Measurements from ENCODE around the gene TRIM73. TPM values are rescaled to one million over a fixed set of nuclear protein-coding genes. Genes with fewer than 3 reads are reported as not detected.
A peak's percentile ranks its signal among the peaks of the same experiment; 100 is the strongest.
"Not testable (repeated sequence)": the region's sequence is repeated elsewhere in the genome, so short reads cannot be mapped to it uniquely, and the experiment has no call there.

The TRIM73 gene
- total RNA-seq, 1 donor from 2014 or later = 1.9 TPM

DNA sequence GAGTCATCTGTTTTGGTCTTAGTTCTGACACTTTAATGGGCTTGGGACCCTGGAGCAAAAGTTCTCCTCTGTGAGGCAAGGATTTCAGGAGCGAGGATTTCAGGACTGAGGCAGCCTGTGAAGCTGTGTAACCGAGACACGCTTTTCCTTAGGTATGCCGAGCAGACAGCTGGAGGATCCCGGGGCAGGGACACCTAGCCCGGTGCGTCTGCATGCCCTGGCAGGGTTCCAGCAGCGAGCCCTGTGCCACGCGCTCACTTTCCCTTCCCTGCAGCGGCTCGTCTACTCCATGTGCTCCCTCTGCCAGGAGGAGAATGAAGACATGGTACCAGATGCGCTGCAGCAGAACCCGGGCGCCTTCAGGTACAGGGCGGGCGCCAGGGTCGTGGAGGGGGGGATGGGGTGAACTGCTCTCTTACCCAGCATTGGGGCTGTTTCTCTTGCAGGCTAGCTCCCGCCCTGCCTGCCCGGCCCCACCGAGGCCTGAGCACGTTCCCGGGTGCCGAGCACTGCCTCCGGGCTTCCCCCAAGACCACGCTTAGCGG is 20.5 kb downstream of the TRIM73 start:
- DNase-seq = not testable (repeated sequence)

- not testable (repeated sequence) for DNase-seq
Measured at GRCh38 chr7:75416787-75417186, 21.4 kb downstream of the TRIM73 start.

- DNase-seq = not testable (repeated sequence)
Measured at GRCh38 chr7:75418292-75418858, 22.9 kb downstream of the TRIM73 start.

GRCh38 chr7:75419210-75419609 is 23.8 kb downstream of the TRIM73 start:
- not testable (repeated sequence) for DNase-seq

DNA sequence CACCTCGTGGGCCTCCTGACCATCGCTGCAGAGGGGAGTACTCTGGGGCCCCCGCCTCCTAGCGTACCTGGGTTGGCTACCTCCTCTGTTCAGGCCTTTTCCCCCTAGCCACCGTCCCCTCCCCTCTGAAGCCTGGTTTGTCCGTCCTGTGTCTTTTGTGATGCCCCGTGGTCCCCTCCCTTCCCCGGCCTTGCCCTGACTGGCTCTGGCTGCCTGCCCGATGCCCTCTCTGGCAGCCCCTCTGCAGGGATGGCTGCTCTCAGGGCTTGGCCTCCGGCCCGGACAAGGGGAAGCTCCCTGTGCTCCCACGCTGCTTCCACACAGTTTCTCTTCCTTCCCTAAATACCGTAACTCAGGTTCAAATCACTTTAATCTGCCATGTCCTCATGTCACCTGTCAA is 24.3 kb downstream of the TRIM73 start:
- not testable (repeated sequence) for DNase-seq

DNA sequence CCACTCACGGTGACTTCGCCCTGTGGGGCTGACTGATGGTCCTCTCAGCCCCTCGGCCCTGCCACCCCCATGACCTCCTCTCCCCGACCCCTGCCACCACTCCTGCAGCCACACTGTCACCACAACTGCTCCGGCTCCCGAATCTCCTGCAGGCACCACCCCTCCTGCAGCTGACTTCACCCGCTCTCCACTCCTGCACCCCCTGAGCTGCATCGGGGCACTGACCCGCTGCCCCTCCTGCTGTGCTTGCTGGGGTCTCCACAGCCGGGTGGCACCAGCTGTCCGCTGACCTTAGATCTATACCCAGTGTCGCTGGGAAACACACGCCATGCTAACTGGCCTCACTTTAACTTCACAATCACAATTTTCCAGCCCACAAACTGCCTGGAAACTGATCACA is 24.7 kb downstream of the TRIM73 start:
- not testable (repeated sequence) for DNase-seq

DNA sequence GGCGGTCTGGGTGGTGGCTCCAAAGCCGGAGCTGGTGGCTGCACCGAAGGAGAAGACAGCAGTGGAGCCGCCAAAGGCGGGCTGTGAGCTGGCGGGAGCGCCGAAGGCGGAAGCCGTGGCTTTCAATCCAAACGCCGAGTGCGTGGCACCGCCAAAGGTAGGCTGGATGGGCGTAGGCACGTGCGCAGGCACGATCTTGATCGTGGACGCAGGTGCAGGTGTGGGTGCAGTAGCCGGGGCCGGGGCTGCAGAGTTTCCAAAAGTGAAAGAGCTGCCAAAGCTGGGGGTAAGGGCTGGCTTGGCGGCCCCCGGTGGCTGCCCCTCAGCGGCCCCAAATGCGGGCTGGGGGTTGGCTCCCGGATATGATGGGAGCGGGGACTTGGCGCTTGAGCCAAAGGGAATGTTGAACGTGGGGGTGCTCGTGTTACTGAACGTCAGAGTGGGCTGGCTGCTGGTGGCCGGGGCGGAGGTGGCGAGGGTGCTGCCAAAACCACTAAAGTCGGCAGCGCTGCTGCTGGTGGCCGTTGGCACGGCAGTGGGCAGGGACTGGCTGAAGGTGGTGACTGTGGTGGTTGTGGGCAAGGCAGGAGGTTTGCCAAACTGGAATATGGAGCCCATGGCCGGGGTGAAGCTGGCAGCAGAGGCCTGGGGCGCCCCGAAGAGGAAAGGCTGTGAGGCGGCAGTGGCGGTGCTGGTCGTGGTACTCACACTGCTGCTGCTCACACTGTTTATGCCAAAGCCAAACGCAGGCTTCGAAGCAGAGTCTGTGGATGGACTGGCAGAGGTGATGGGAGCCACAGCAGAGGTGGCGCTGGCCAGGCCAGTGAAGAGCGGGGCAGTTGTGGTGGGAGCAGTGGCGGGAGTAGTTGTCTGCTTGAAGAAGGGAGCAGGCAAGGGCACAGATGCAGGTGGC is 26.6 kb downstream of the TRIM73 start:
- DNase-seq = not testable (repeated sequence)

DNA sequence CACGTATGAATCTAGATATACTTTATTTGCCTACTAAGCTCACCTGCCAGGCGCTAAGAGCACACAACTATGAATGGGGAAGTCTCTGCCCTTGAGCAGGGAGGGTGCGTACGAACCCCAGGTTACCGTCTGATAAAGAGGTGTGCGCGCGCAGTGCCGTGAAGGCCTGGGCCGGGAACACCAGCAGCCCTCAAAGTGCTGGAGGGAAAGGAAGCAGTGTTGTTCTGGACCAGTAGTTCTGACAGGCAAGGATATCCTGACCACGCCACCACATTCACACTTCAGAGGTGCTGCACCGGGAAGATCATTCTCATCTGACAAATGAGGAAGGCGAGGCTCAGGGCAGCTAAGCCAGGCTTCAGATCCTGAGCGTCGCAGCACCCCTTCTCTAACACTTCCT is 28.1 kb downstream of the TRIM73 start:
- not testable (repeated sequence) for DNase-seq

GRCh38 chr7:75439000-75439399 is 43.6 kb downstream of the TRIM73 start:
- not testable (repeated sequence) for DNase-seq

GRCh38 chr7:75442101-75442464 is 46.7 kb downstream of the TRIM73 start:
- peak; percentile 0 for DNase-seq

DNA sequence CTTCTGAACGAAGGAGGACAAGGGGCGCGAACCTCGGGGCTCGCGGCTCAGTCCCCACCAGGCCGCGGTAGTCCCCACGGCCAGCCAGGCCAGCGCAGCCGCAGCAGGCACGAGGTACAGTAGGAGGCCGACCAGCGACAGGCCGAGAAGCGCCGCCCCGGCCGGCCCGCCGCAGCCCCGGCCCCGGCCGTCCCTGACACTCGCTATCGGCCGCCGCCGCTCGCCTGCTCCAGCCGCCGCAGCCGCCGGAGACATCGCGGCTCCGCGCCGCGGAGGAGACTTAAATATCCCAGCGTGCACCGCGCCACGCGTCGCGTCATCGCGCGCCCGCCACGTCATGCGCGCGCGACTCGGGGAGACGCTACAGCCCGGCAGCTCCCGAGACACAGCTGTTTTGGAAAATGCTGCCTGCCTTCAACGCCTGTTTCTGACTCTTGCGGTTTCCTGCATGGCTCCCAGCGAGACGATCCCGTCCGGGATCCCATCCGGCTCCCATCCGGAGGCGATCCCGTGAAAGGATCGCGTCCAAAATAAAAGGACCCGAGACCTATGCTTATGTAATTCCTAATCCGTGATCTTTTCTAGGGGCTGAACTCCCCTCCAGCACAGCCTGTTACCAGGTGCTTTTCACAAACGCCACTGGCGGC is 47.2 kb downstream of the TRIM73 start:
- DNase-seq = peak; percentile 32

- not testable (repeated sequence) for DNase-seq
Measured at GRCh38 chr7:75449946-75450345, 54.5 kb downstream of the TRIM73 start.

DNA sequence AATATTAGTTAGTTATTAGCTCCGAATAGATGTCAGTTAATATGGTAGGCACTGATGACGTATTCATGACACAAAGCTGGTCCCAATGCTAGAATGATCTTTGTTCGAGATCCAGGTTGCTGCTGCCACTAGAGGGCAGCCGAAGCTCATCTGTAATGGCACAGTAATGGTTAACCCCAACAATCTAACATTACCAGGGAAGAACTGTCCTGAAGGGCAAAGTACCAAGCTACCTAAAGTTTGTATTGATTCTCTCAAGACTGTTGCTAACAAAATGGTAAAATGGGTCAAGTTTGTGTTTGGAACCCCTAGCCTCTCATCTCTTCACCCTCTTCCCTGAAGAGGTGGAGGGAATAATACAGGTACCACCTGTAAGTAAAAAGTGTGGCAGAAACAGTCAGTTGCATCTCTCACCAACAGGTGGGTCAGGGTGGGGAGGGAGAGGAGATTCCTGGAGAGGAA is 57.1 kb downstream of the TRIM73 start:
- DNase-seq = not testable (repeated sequence)

Other genes starting within 250 kb of the TRIM73 start
- 9.4 and 15.3 TPM in 2 replicates for gene POM121C, start 90.7 kb downstream of the TRIM73 start, total RNA-seq
- not detected in 2 replicates for gene SPDYE5, start 96.7 kb downstream of the TRIM73 start, total RNA-seq